ENCODE data around the gene PZP.

The PZP gene

GRCh38 chr12:9104767-9105423, 103.3 kb downstream of the PZP start:
- no peak overlapping the region for H3K4me2 ChIP-seq (ENCODE audit: low read depth, low read length, poor library complexity, severe bottlenecking)
- H3F3A ChIP-seq (ENCODE audit: low read depth): no peaks in the 10 kb centered on the region
- no peaks in the 10 kb centered on the region for H3K9me2 ChIP-seq (replicated peaks; ENCODE audit: low read depth, low read length)
- TF ChIP-seq EZH2phosphoT487 (IDR thresholded peaks at IDR 0.05; ENCODE audit: borderline replicate concordance): no peak
- no peak for TF ChIP-seq CTCF (conservative IDR thresholded peaks at IDR 0.05; ENCODE audit: low read length)
- no peaks in the 10 kb centered on the region for H3K4me1 ChIP-seq (ENCODE audit: insufficient read depth, low read length, poor library complexity, severe bottlenecking)
- no peak overlapping the region for H3K9ac ChIP-seq (ENCODE audit: low read depth, low read length, poor library complexity, severe bottlenecking)
- H3K4me3 ChIP-seq (ENCODE audit: low read length, poor library complexity, severe bottlenecking): no peak overlapping the region
- H2AFZ ChIP-seq (ENCODE audit: low read length): peak overlapping the region; percentile 3; the same call in 1 of the 2 replicates
- H3K27me3 ChIP-seq (ENCODE audit: insufficient read depth, low read length, poor library complexity, severe bottlenecking): no peaks in the 10 kb centered on the region
- H3K36me3 ChIP-seq (ENCODE audit: insufficient read depth, low read length): no peaks in the 10 kb centered on the region
- no peaks in the 10 kb centered on the region for H3K79me2 ChIP-seq (ENCODE audit: insufficient read depth, low read length)
- H4K20me1 ChIP-seq (ENCODE audit: insufficient read depth, low read length, poor library complexity, severe bottlenecking): no peaks in the 10 kb centered on the region
- H3K9me3 ChIP-seq (ENCODE audit: insufficient read depth, low read depth, low read length): no peaks in the 10 kb centered on the region

GRCh38 chr12:9104087-9104486, 104.1 kb downstream of the PZP start:
- Histone ChIP-seq H3K27me3 (ENCODE audit: insufficient read depth, low read length, poor library complexity, severe bottlenecking) (no peaks in the 10 kb centered on the region), H3K79me2 (ENCODE audit: insufficient read depth, low read length) (no peaks in the 10 kb centered on the region), H2AFZ (ENCODE audit: low read length) (no peak overlapping the region), H3K9me2 (replicated peaks; ENCODE audit: low read depth, low read length) (no peaks in the 10 kb centered on the region), H3F3A (ENCODE audit: low read depth) (no peaks in the 10 kb centered on the region), H3K4me2 (ENCODE audit: low read depth, low read length, poor library complexity, severe bottlenecking) (no peak overlapping the region), H3K9me3 (ENCODE audit: insufficient read depth, low read depth, low read length) (no peaks in the 10 kb centered on the region), H4K20me1 (ENCODE audit: insufficient read depth, low read length, poor library complexity, severe bottlenecking) (no peaks in the 10 kb centered on the region), H3K9ac (ENCODE audit: low read depth, low read length, poor library complexity, severe bottlenecking) (no peak overlapping the region), H3K4me1 (ENCODE audit: insufficient read depth, low read length, poor library complexity, severe bottlenecking) (no peaks in the 10 kb centered on the region), H3K36me3 (ENCODE audit: insufficient read depth, low read length) (no peaks in the 10 kb centered on the region), H3K4me3 (ENCODE audit: low read length, poor library complexity, severe bottlenecking) (no peak overlapping the region)
- TF ChIP-seq CTCF (conservative IDR thresholded peaks at IDR 0.05; ENCODE audit: low read length) (no peak), EZH2phosphoT487 (IDR thresholded peaks at IDR 0.05; ENCODE audit: borderline replicate concordance) (no peak)

- Histone ChIP-seq H3K9me2 (replicated peaks; ENCODE audit: low read depth, low read length) (no peaks in the 10 kb centered on the region), H4K20me1 (ENCODE audit: insufficient read depth, low read length, poor library complexity, severe bottlenecking) (no peaks in the 10 kb centered on the region), H3K9me3 (ENCODE audit: insufficient read depth, low read depth, low read length) (no peaks in the 10 kb centered on the region), H3K9ac (ENCODE audit: low read depth, low read length, poor library complexity, severe bottlenecking) (no peak overlapping the region), H3F3A (ENCODE audit: low read depth) (no peaks in the 10 kb centered on the region), H2AFZ (ENCODE audit: low read length) (no peak overlapping the region), H3K4me3 (ENCODE audit: low read length, poor library complexity, severe bottlenecking) (no peak overlapping the region), H3K4me2 (ENCODE audit: low read depth, low read length, poor library complexity, severe bottlenecking) (no peak overlapping the region), H3K36me3 (ENCODE audit: insufficient read depth, low read length) (no peaks in the 10 kb centered on the region), H3K27me3 (ENCODE audit: insufficient read depth, low read length, poor library complexity, severe bottlenecking) (no peaks in the 10 kb centered on the region), H3K79me2 (ENCODE audit: insufficient read depth, low read length) (no peaks in the 10 kb centered on the region), H3K4me1 (ENCODE audit: insufficient read depth, low read length, poor library complexity, severe bottlenecking) (no peaks in the 10 kb centered on the region)
- TF ChIP-seq EZH2phosphoT487 (IDR thresholded peaks at IDR 0.05; ENCODE audit: borderline replicate concordance) (no peak), CTCF (conservative IDR thresholded peaks at IDR 0.05; ENCODE audit: low read length) (peak; percentile 25; the same call in 1 of the 2 replicates)
Observed at GRCh38 chr12:9103050-9103849, 104.9 kb downstream of the PZP start.
